Mucosa of descending colon (tissue), 3 donors: ENCODE data around the gene CACNA2D3. TPM values are rescaled to one million over a fixed set of nuclear protein-coding genes. Genes with fewer than 3 reads are reported as not detected.

Experiments used
- ATAC-seq: fragments of 200-7000 bp; cut with Tn5 transposase; one replicate; pipeline ENCODE4 v1.9.1; 2020; ENCODE audit warnings: mild to moderate bottlenecking, moderate library complexity
- DNase-seq, 3 donors: peaks; one replicate each; pipeline ENCODE4 v3.0.0-alpha.2; 2020
- H3K36me3 ChIP-seq: fragments of 200-600 bp; one replicate; pipeline ENCODE4 v1.8.0; 2021; ENCODE audit warnings: low read depth, mild to moderate bottlenecking
- H3K4me1 ChIP-seq: fragments of 200-600 bp; one replicate; pipeline ENCODE4 v1.8.0; 2021; ENCODE audit warnings: low read depth, mild to moderate bottlenecking
- H3K4me3 ChIP-seq: fragments of 200-600 bp; one replicate; pipeline ENCODE4 v1.8.0; 2021; ENCODE audit warnings: mild to moderate bottlenecking
- H3K9me3 ChIP-seq: fragments of 200-600 bp; one replicate; pipeline ENCODE4 v1.8.0; 2021; ENCODE audit warnings: mild to moderate bottlenecking
- CTCF ChIP-seq: fragments of 200-600 bp; IDR thresholded peaks from one replicate; pipeline ENCODE4 v1.8.0; 2022; ENCODE audit warnings: antibody characterized with exemption, mild to moderate bottlenecking
- intact Hi-C, 2 donors: fragments of 100-400 bp; cut with DNase I in 1 of 2; cut with micrococcal nuclease in 1 of 2; formaldehyde crosslinking; loops; one replicate each; pipeline versions ENCODE4 v1.11.0 to v1.11.1; 2022; cut with DNase I, micrococcal nuclease
- total RNA-seq, 3 donors: library from RNA; stranded (reverse); fragmentation: NEBNext Ultra II Directional in 2 of 3; extraction: Animal tissue kit (Norgen Biotek cat#: 25700) in 2 of 3; gene quantifications; one replicate each; pipeline versions ENCODE4 v1.2.1 to v1.2.4, GENCODE V29; 2021 to 2023
- donor health status: DM: no; HTN: no; CAD: no; lungs with moderate emphysema.
- donor health status: DM: no; HTN: no; CAD: no.
- donor health status: DM: no; HTN: yes; CAD: no.

CACNA2D3 gene
- total RNA-seq, 3 donors from 2014 or later: 0.34 to 3.5 (median 0.55) TPM

- TF ChIP-seq CTCF: no peak
- H3K4me3 ChIP-seq: no peak overlapping the region
- DNase-seq: no peak
- no peak for ATAC-seq
- intact Hi-C loops: no loop called here
- no peaks in the 10 kb centered on the region for H3K4me1 ChIP-seq
- H3K9me3 ChIP-seq: no peaks in the 10 kb centered on the region
- no peaks in the 10 kb centered on the region for H3K36me3 ChIP-seq
Observed at GRCh38 chr3:54849360-54849759, 727.0 kb downstream of the CACNA2D3 start.

- intact Hi-C loops: no loop called here
- TF ChIP-seq CTCF: no peak
- H3K9me3 ChIP-seq: no peaks in the 10 kb centered on the region
- H3K36me3 ChIP-seq: no peaks in the 10 kb centered on the region
- ATAC-seq (no peak), DNase-seq (no peak)
- H3K4me1 ChIP-seq: no peaks in the 10 kb centered on the region
- H3K4me3 ChIP-seq: no peak overlapping the region
Observed at GRCh38 chr3:54850484-54851018, 728.2 kb downstream of the CACNA2D3 start.

DNA sequence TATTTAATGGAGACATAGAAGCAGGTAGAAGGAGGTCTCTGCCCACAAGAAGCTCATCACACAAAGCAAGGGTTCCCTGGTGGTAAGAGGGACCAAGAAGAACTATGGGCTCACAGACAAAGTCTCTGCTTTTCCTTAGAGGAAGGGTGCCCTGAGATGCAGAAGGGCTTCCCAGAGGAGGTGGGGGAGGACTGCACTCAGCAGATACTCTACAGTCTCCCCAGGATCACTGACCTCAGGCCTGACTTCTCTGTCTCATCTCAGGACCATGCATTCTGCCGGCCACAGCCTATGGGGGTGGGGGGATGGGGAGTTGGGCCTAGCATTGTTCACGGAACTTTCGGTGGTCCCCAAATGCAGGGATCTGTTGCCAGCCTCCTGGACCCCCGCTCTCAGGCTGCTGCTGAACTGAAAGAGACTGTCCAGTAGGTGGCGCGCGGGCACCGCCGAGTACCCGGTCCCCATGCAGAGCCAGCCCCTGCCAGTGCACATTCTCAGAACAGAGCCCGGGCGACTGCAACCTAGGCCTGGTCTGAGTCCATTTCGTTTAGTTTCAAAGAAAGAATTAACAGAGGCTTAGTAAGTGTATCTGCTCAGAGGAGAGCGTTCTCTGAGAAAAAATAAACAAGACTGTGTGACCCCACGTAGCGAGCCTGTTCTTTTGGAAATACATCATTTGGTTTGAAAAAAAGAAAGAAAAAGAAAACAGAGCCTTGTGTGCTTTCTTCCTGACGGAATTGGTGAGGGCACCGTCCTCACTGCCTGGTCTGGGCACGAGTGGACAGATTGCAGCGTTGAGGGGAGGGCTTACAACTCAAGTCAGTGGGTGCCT, 731.4 kb downstream of the CACNA2D3 start:
- intact Hi-C loops: no loop called here
- peak; percentile 60 for TF ChIP-seq CTCF
- DNase-seq (peak; percentile 60 to 79 (median 75)), ATAC-seq (peak; percentile 82)
- Histone ChIP-seq H3K9me3 (no peaks in the 10 kb centered on the region), H3K4me1 (no peaks in the 10 kb centered on the region), H3K4me3 (no peak overlapping the region), H3K36me3 (no peaks in the 10 kb centered on the region)

- no peak for DNase-seq
- intact Hi-C loops: no loop called here
- no peak for TF ChIP-seq CTCF
- ATAC-seq: no peak
- Histone ChIP-seq H3K4me3 (no peak overlapping the region), H3K4me1 (no peaks in the 10 kb centered on the region), H3K9me3 (no peaks in the 10 kb centered on the region), H3K36me3 (no peaks in the 10 kb centered on the region)
Observed at GRCh38 chr3:54856271-54856670, 733.9 kb downstream of the CACNA2D3 start.

- no peak for TF ChIP-seq CTCF
- intact Hi-C loops: no loop called here
- no peaks in the 10 kb centered on the region for H3K9me3 ChIP-seq
- no peak overlapping the region for H3K4me3 ChIP-seq
- no peaks in the 10 kb centered on the region for H3K4me1 ChIP-seq
- DNase-seq (no peak), ATAC-seq (no peak)
- no peaks in the 10 kb centered on the region for H3K36me3 ChIP-seq
Observed at GRCh38 chr3:54857343-54857742, 735.0 kb downstream of the CACNA2D3 start.
